Breast epithelium (tissue), 3 donors: Measurements from ENCODE around the gene ZNF574.

ENCODE experiments used
- POLR2A ChIP-seq: fragments of 450-650 bp; IDR thresholded peaks from one replicate; pipeline ENCODE4 v1.6.1; 2016; ENCODE audit warnings: antibody characterized with exemption, mild to moderate bottlenecking, moderate library complexity
- POLR2AphosphoS5 ChIP-seq, 3 donors: sonication (generic); formaldehyde crosslinking; IDR thresholded peaks; one replicate each; pipeline ENCODE4 v1.6.1; 2017; ENCODE audit warnings: antibody characterized with exemption in 3 of 3
- TF ChIP-seq, protein P1 (sequence below), 3 donors: fragments of 450-650 bp; IDR thresholded peaks; one replicate each; pipeline ENCODE4 v1.5.1; 2016 to 2017; ENCODE audit warnings: antibody characterized with exemption in 3 of 3, mild to moderate bottlenecking in 3 of 3, moderate library complexity in 3 of 3

- TF ChIP-seq, protein P1, sequence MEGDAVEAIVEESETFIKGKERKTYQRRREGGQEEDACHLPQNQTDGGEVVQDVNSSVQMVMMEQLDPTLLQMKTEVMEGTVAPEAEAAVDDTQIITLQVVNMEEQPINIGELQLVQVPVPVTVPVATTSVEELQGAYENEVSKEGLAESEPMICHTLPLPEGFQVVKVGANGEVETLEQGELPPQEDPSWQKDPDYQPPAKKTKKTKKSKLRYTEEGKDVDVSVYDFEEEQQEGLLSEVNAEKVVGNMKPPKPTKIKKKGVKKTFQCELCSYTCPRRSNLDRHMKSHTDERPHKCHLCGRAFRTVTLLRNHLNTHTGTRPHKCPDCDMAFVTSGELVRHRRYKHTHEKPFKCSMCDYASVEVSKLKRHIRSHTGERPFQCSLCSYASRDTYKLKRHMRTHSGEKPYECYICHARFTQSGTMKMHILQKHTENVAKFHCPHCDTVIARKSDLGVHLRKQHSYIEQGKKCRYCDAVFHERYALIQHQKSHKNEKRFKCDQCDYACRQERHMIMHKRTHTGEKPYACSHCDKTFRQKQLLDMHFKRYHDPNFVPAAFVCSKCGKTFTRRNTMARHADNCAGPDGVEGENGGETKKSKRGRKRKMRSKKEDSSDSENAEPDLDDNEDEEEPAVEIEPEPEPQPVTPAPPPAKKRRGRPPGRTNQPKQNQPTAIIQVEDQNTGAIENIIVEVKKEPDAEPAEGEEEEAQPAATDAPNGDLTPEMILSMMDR (IDR thresholded peaks at IDR 0.05): no peak
- TF ChIP-seq POLR2A: no peak
- no peak for TF ChIP-seq POLR2AphosphoS5 (IDR thresholded peaks at IDR 0.05)
Observed at GRCh38 chr19:42032431-42032830, 43.5 kb upstream of the ZNF574 start.
